ENCODE results near the gene ZNG1A.

DNA sequence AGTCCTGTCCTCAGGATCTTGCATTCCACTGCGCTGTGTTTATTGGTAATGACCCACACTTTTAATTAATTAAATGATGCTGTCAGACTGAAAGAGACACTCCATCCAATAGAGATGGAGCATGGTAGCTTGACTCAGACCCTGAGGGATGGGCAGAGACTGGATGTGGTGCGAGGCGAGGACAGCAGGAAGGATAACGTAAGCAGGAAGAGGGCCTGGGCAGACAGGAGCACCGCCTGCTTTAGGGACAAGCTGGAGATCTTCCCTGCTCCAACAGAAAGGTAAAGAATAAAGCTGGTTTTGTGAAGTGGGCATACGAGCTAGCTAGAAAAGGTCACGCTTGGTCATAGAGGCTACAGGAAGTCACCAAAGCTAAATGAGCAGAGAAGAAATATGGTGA lies 32.2 kb upstream of the ZNG1A start:
- no peak for TF ChIP-seq EZH2 (IDR thresholded peaks at IDR 0.05; ENCODE audit: low read depth)
- TF ChIP-seq, protein P1, sequence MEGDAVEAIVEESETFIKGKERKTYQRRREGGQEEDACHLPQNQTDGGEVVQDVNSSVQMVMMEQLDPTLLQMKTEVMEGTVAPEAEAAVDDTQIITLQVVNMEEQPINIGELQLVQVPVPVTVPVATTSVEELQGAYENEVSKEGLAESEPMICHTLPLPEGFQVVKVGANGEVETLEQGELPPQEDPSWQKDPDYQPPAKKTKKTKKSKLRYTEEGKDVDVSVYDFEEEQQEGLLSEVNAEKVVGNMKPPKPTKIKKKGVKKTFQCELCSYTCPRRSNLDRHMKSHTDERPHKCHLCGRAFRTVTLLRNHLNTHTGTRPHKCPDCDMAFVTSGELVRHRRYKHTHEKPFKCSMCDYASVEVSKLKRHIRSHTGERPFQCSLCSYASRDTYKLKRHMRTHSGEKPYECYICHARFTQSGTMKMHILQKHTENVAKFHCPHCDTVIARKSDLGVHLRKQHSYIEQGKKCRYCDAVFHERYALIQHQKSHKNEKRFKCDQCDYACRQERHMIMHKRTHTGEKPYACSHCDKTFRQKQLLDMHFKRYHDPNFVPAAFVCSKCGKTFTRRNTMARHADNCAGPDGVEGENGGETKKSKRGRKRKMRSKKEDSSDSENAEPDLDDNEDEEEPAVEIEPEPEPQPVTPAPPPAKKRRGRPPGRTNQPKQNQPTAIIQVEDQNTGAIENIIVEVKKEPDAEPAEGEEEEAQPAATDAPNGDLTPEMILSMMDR (conservative IDR thresholded peaks at IDR 0.05), result no peak

All from PC-9 (cell line).